ENCODE measurements around the gene MED8. TPM values are rescaled to one million over a fixed set of nuclear protein-coding genes. Genes with fewer than 3 reads are reported as not detected.

Gene MED8
- total and polyA plus RNA-seq, 2 of the 4 experiments (the other 2 are of a cell fraction): 61.1 to 120 TPM

GRCh38 chr1:43360616-43361015 is 29.0 kb downstream of the MED8 start:
- no CpG with 5 or more reads among the region's 4 CpGs for WGBS, 2 experiments (ENCODE audit: extremely low coverage in 2 of 2, insufficient read length in 1 of 2)
- Histone ChIP-seq H2AK5ac (ENCODE audit: low read depth, low read length) (no peak overlapping the region), H2BK15ac (ENCODE audit: low read depth, low read length) (no peak overlapping the region), H4K5ac (ENCODE audit: low read depth, low read length) (no peak overlapping the region), H3K4ac (ENCODE audit: low read depth, low read length) (no peak overlapping the region), H3K36me3 (ENCODE audit: control insufficient read depth, insufficient read depth, low read length) (peaks cover 46% of the 10 kb centered on the region), H3K27ac (ENCODE audit: insufficient read depth, low read length) (no peak overlapping the region), H3K4me3 (ENCODE audit: insufficient read depth, low read depth, low read length) (no peak overlapping the region), H3K4me2 (ENCODE audit: low read depth, low read length) (0 out of 2 replicates have a peak overlapping the region, but pooled peaks have one; percentile 8), H3K14ac (replicated peaks; ENCODE audit: low read depth, low read length) (no peak overlapping the region), H2AK9ac (replicated peaks; ENCODE audit: low read depth, low read length, poor library complexity) (no peak overlapping the region), H2BK5ac (ENCODE audit: low read depth, low read length, poor library complexity, severe bottlenecking) (no peak overlapping the region), H4K91ac (ENCODE audit: insufficient read depth, low read depth, low read length) (no peak overlapping the region), H3K9me1 (ENCODE audit: insufficient read depth, low read length) (peaks cover 16% of the 10 kb centered on the region; the same call in 1 of the 2 replicates), H3K9ac (ENCODE audit: low read depth, low read length) (no peak overlapping the region; the same call in 1 of the 2 replicates), H3K18ac (ENCODE audit: low read depth, low read length) (no peak overlapping the region), H3K23ac (ENCODE audit: low read depth, low read length) (no peak overlapping the region), H2AFZ (replicated peaks; ENCODE audit: low read length, poor library complexity) (no peak overlapping the region), H2BK20ac (ENCODE audit: low read depth, low read length) (no peak overlapping the region), H3K9me3 (ENCODE audit: control insufficient read depth, insufficient read depth, low read length) (no peaks in the 10 kb centered on the region), H4K20me1 (ENCODE audit: insufficient read depth, low read length) (peaks cover 21% of the 10 kb centered on the region; the same call in 1 of the 2 replicates), H2BK120ac (ENCODE audit: low read depth, low read length) (no peak overlapping the region), H3K27me3 (ENCODE audit: control insufficient read depth, insufficient read depth, low read length) (no peaks in the 10 kb centered on the region), H3K4me1 (ENCODE audit: control insufficient read depth, insufficient read depth, low read length) (peaks cover 6% of the 10 kb centered on the region; the same call in 1 of the 2 replicates), H3K79me1 (ENCODE audit: low read depth in 1 of 2, low read length in 2 of 2) (peaks cover 14 to 54% of the 10 kb centered on the region in 2 experiments; a peak in 3 of 4 replicates), H4K8ac (ENCODE audit: low read depth in 2 of 2, low read length in 2 of 2) (no peak overlapping the region), H3K56ac (ENCODE audit: extremely low read depth, insufficient read depth, low read length) (no peak overlapping the region)
- no TSS peak for BruUV-seq (replicated peaks)
- intact Hi-C loops (cut with micrococcal nuclease): no loop called here
- in situ Hi-C loops (cut with MboI; ENCODE audit: low sequenced_read_pairs): no loop called here
- POLR2A ChIA-PET (ENCODE audit: unreplicated experiment): no interaction called here
- CTCF ChIA-PET: no interaction called here
- dilution Hi-C loops (cut with HindIII; ENCODE audit: low sequenced_read_pairs, unreplicated experiment): no loop called here
- ATAC-seq (ENCODE audit: low read depth) (no peak), DNase-seq (no peak)
- TF ChIP-seq RCOR1 (IDR thresholded peaks at IDR 0.05; ENCODE audit: insufficient replicate concordance, low read length): no peak
- TF ChIP-seq BHLHE40 (IDR thresholded peaks at IDR 0.05; ENCODE audit: low read depth, low read length): no peak
- no peak for TF ChIP-seq MAFK (IDR thresholded peaks at IDR 0.05; ENCODE audit: low read depth, low read length)
- TF ChIP-seq SMC3 (IDR thresholded peaks at IDR 0.05; ENCODE audit: low read depth, low read length): no peak
- TF ChIP-seq RFX5 (IDR thresholded peaks at IDR 0.05; ENCODE audit: low read depth, low read length): no peak
- TF ChIP-seq MXI1 (IDR thresholded peaks at IDR 0.05; ENCODE audit: borderline replicate concordance, low read depth, low read length): no peak
- no peak for TF ChIP-seq ELK1 (IDR thresholded peaks at IDR 0.05; ENCODE audit: borderline replicate concordance, low read depth, low read length)
- TF ChIP-seq MAZ (IDR thresholded peaks at IDR 0.05; ENCODE audit: borderline replicate concordance, low read depth, low read length): no peak
- TF ChIP-seq NFE2L2 (IDR thresholded peaks at IDR 0.05; ENCODE audit: low read depth, low read length): no peak
- no peak for TF ChIP-seq RAD21 (IDR thresholded peaks at IDR 0.05; ENCODE audit: low read length)
- no peak for TF ChIP-seq POLR2A (IDR thresholded peaks at IDR 0.05; ENCODE audit: low read depth, low read length)
- TF ChIP-seq CHD1 (IDR thresholded peaks at IDR 0.05; ENCODE audit: low read depth, low read length): no peak
- TF ChIP-seq FOS (IDR thresholded peaks at IDR 0.05; ENCODE audit: low read depth, low read length): no peak
- no peak for TF ChIP-seq USF2 (IDR thresholded peaks at IDR 0.05; ENCODE audit: low read depth, low read length)
- TF ChIP-seq CEBPB (IDR thresholded peaks at IDR 0.05; ENCODE audit: low read depth, low read length): no peak
- TF ChIP-seq CTCF (conservative IDR thresholded peaks at IDR 0.05; ENCODE audit: low read depth, low read length): no peak

Data from IMR-90 (cell line).